NOMO-1 (cell line): ENCODE data around the gene C3.
"Not testable (repeated sequence)": the region's sequence is repeated elsewhere in the genome, so short reads cannot be mapped to it uniquely, and the experiment has no call there.

Experiments
- DNase-seq, 2 experiments: peaks; one replicate each; lab custom pipeline; 2025; ENCODE audit not compliant: unreplicated experiment in 2 of 2; lab: John Stamatoyannopoulos, UW

The C3 gene

DNA sequence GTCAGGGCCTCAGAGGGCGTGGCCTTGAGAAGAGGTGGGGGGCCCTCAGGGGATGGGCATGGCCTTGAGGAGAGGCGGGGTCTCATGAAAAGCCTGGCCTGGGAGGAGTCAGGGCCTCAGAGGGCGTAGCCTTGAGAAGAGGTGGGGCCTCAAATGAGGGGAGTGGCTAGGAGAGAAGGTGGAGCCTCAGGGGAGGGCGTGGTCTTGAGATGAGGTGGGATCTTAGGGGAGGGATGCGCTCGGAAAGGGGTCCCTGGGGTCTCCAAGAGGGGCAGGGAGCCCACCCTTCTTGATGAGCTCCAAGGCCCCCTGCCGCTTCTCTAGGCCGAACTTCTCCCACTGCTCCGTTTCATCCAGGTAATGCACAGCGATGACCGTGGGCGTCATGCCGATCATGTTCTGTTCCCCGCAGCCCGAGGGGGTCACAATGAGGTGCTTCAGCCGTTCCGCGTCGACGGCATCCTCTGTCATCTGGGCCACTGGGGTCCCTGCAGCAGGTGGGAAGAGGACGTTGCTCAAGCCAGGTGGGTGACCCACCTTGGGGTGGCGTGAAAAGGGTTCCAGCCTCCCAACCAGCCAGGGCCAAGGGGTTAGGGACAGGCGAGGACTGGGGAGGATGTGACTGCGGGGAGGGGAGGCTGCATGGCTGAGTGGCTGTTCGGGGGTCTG, 26.2 kb downstream of the C3 start:
- DNase-seq: no peak

DNA sequence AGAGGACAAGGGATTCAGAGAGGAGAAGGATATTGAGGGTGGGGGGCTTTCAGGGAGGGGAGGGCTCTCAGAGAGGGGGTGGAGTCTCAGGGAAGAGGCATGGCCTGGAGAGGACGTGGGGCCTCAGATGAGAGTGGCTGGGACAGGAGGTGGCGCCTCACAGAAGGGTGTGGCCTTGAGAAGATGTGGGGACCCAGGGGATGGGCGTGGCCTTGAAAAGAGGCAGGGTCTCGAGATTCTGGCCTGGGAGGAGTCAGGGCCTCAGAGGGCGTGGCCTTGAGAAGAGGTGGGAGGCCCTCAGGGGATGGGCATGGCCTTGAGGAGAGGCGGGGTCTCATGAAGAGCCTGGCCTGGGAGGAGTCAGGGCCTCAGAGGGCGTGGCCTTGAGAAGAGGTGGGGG, 26.8 kb downstream of the C3 start:
- no peak for DNase-seq

DNA sequence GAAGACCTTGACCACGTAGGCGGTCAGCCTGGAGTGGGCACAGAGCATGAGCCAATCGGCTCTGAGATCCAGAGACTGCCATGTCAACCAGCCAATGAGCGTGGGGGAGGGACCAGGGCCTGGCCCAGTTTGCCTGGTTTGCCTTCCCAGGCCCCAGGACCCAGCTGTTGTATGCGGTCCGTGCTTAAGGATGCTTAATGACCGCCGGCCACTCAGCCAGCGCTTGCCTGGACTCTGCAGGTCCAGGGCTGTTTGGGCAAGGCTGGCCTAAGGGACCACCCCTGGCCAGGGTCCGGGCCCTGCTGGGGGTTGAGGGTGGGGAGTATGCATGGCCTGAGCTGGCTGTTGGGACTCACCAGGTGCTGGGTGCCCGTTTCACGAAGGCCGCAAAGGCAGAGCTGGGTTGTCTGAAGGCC, 27.4 kb downstream of the C3 start:
- no peak for DNase-seq

DNA sequence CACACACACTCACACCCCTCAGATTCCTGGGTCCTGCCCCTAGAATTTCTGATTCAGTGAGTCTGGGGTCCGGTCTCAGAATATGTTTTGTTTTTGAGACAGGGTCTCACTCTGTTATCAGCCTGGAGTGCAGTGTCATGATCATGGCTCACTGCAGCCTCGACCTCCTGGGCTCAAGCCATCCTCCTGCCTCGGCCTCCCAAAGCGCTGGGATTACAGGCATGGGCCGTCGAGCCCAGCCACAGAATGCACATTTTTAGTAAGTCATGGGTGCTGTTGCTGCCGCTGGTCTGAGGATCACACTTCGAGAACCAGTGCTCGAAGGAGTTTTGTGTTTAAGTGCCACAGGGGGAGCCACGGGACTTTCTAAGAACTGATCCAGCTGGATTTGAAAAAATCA, 28.4 kb downstream of the C3 start:
- DNase-seq: no peak

DNA sequence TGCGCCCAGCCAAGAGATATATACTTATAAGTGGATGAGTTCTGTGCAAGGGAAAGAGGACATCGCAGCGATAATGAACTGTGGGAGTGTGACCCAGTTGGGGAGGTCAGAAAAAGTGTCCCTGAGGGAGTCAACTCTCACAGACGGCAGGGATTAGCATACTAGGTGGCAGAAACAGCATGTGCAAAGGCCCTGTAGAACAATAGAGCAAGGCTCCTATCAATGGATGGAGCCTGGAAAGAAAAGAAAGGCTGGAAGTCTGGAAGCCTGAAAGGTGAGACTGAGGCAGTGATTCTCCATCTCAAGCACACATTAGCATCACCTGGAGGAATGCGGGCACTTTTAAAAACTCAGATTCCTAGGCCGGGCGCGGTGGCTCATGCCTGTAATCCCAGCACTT, 29.1 kb downstream of the C3 start:
- DNase-seq: no peak

DNA sequence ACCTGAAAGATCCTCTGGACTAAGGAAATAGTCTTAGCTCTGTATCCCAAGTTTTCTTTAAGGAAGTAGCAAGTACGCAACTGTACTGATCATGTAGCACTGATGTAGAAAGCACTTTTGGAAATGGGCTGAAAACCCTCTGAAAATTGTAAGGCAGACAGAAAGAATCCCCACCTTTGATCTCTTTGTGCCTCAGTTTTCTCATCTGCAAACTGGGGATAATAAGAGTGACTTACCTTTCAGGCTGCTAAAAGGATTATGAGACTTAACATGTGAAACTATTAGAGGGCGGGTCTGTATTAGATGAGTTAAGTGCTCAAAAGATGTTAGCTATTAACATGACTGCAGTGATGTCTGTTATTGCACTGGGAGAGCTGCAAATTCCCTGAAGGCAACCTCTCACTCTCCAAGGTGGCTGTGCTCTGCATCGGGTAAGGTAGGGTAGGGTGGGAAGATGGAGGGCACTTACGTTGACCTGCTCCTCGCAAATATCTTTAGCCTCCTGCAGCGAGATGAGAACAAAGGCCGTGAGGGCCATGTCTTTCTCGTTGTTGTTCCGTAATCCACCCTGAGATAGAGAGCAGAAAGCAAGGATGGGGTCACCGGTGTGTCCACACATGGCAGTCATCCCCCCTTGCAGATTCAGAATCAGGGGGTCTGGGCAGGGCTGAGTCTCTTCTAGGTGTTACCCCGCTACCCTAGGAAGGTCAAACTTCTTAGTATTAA, 30.1 kb downstream of the C3 start:
- no peak for DNase-seq

DNA sequence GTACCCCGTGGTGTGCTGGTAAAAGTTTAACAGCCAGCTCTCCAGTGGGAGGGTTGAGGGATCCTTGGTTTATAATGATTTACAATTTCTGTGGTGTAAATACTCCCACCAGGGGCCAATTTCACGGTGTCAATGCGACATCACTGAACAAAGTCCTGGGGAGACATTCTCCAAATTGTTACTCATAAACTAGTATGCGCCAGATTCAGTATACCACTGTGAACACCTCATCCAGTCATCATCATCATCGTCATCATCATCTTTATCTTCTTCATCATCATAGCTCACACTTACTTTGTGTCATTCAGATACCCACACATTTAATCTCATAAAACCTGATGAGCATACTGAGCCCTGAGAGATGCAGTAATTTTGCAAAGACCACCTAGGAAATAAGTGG, 33.3 kb downstream of the C3 start:
- no peak for DNase-seq

DNA sequence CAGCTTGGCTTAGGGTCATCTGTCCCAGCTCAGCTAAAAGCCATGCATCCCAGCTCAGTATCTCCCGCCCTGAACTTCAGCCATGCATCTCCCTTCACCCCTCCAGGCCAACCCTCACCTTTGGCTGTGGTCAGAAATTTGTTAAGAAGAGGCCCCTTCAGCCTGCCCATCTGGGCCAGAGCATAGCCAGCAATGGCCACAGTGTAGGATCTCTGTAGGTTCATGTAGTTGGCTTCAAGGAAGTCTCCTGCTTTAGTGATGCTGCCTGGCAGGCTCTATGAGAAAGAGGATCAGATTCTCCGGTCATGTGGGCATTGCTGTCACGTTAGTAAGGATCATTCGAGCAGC, 33.8 kb downstream of the C3 start:
- no peak for DNase-seq

DNA sequence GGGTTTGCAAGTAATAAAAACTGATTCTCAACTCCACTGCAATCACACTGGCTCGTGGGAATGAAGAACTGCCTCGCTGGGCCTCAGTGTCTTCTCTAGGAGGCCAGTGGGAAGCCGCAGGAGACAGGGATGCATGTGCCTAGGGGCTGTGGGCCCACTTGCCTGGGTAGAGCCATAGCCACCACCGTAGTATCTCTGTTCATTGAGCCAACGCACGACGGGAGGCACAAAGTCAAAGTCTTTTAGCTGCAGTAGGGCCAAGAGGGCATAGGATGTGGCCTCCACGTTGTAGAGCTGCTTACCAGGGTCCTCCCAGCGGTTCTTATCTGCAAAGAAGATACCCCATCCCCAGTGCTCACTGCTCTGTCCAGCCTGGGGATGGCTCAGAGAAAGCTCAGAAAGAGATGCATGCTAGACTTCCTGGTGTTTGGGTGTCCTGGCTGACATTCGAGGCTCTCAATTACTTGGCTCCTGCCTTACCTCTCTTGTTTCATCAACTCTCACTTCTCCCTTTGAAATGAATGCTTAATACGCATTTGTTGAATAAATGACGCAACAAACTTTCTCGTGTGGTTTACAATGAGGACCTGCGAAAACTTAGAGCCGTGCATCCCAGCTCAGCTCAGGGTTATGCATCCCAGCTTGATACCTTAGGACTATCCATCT, 34.4 kb downstream of the C3 start:
- peak; percentile 31 to 91 for DNase-seq

DNA sequence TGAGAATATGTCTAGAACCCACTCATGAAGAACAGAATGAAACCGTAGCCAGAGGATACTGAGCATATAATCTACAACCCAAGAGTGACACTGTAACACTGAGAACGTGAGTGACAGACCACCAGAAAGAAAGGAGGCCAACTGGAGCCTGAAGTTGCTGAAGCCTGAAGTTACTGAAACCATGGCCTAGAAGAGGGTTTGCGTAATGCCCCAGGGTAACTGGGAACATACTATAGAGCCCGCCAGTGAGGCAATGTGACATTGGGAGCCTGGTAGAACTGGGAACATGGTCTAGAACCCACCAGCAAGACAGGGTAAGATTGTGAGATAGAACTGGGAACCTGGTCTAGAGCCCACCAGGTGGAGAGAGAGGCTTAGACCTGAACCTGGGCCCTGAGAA, 35.0 kb downstream of the C3 start:
- no peak for DNase-seq

DNA sequence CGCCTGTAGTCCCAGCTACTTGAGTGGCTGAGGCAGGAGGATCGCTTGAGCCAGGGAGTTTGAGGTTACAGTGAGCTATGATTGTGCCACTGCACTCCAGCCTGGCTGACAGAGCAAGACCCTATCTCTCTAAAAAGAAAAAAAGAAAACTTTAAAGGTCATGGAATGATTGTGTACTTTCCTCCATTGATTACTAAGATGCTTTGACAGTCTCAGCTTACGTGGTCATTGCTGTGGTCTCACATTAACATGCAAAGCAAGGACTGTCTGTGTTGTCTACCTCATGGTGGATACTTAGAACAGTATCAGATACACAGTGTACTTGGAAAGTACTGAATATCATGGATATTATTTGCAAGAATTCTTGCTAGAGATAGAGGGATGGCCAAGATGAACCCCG, 36.5 kb downstream of the C3 start:
- DNase-seq: no peak

DNA sequence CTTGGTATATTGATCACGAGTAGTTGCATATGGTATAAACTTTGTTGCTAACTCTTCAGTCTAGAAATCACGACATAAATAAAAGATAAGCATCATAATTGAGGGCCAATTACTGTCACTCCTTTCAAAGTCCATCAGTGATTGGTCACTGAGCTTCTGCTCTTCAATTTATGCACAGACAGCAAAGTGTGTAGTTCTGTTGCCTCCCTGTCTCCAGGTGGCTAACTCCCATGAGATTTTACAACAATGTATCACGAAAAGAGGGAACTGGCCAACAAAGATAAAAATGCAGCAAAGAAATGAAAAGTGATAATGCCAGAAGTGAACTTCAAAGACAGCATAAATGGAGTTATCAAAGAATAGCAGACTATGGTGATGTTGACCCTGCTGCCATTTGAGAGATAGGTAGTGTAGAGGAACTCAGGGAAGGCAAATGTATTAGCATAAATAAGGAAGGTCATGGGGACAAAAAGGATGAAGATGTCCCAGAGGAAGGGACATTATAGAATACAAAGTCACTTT, 37.8 kb downstream of the C3 start:
- DNase-seq: no peak

DNA sequence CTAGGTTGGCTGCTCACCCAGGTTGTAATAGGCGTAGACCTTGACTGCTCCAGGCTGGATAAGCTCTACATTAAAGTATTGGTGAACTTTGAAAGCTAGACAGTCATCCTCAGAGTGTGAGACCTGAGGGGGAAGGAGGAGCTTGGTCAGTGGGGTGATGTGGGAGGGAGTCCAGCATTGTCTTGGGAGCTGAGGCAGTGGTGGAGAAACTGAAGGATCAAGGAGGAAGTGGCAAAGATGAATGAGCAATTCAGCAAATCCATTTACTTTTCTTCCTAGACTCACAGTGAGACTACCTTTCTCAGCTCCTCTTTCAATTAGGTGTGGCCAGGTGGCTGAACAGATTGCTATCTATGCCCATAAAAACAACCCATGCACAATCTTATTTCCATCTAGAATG, 40.3 kb downstream of the C3 start:
- no peak for DNase-seq

DNA sequence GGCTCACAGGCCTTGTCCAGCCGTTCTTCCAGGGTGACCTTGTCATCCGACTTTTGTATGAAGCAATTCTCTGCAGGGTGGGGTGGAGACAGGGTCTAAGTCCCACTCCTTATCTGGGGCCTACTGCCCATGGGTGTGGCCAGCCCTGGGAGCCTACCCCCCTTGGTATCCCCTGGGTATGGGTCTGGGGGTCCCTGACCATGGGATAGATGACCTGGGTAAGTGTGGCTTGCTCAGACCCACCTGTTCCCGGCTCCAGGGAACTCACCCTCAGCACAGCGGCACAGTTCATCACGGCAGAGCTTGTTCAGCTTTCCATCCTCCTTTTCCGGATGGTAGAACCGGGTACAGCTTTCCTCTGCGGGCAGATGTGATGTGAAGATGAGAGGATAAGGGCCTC, 41.3 kb downstream of the C3 start:
- DNase-seq: no peak

DNA sequence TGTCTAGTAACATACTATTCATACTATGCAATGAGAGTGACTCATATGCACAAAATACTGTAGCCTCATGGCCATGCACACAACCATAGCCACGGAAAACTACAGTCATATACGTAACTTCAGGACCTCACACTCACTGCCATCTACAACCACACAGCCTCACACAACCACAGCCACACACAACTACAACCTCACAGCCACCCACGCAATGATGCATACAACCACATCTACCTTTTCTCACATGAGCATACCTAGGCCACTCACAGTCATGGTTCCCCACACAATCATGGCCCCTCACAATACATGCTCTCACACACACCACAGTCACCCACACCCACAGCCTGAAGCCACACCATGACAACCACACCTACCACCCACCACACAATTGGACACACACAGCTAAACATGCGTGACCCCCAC, 41.8 kb downstream of the C3 start:
- DNase-seq: no peak

DNA sequence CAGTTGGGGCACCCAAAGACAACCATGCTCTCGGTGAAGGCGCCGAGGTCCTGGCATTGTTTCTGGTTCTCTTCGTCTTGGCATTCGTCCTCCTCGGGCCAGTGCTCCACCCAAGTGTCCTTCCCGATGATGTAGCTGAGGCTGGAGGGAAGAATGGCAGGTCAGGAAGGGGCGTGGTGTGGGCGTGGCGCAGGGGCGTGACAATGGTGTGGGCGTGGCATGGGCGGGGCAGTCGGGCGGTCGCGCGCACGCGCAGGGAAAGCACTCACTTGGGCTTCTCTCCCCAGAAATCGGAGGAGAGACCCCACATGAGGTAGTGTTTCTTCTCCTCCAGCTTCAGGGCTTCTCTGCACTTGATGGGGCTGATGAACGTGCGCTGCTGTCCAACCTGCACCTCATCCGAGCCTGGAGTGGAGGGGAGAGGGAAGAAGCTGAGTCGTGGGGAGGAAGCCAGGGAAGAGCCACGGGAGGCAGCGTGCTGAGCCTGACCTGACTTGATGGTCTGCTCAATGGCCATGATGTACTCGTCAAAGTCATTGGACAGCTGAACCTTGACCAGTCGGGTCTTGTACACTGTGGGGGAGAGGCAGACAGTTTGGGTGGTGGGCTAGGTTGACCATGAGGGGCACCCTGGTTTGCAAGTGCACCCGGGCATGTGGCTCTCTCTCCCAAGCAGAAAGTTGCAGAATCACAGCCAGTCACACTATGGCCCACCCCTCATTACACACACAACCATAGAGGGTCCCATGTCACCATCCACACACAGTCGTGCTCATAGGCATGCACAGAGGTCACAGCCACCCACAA, 42.4 kb downstream of the C3 start:
- DNase-seq: no peak

DNA sequence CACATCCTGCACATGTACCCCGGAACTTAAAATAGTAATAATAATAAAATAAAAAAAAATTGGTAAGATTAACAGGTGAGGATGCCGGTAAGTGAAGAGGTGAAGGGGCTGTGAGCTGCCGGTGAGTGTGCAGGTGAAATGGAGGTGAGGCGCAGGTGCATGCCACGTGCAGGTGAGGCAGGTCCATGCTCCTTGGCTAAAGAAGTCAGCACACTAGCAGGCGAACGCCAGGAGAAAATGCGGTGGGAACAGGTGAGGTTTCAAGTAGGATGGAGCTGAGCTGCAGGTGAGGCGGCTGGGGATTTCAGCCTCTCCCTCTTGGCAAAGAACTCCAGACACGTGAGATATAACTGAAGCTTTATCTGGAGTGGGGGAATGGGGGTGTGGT, 43.0 kb downstream of the C3 start:
- DNase-seq: no peak

DNA sequence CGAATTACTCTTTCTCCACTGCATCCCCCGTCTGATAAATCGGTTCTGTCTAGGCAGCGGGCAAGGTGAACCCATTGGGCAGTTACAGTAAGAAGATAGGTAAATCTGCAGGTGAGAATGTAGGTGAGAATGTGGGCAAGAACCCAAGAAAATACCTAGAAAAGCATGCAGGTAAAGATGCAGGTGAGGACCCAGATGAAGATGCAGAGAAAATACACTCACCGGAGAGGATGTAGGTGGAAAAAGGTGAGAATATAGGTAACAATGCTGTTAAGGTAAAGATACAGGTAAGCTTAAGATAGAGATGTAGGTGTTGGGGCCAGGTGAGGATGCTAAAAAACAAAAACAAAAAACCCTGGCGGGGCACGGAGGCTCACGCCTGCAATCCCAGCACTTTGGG, 44.2 kb downstream of the C3 start:
- no peak for DNase-seq

DNA sequence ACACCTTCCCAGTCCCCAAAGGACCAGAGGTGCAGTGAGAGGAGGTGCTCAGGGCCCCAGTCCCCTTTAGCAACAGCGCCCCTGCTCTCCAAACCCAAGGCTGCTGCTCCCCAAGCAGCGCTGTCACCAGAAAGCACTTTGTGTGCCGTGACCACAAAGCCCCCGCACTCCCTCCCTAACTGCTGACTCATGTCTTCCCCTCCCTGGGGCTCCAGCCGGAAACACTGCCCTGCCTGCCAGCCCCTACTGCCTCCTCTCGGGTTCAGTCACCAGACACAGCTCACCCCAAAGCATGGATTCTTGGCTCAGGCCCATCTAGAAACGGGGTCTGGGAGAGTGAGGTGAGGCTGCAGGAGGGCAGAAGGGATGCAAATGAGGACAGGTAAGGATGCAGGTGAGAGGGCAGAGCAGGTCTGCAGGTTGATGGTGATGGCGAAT, 45.6 kb downstream of the C3 start:
- peak; percentile 89 to 91 for DNase-seq

DNA sequence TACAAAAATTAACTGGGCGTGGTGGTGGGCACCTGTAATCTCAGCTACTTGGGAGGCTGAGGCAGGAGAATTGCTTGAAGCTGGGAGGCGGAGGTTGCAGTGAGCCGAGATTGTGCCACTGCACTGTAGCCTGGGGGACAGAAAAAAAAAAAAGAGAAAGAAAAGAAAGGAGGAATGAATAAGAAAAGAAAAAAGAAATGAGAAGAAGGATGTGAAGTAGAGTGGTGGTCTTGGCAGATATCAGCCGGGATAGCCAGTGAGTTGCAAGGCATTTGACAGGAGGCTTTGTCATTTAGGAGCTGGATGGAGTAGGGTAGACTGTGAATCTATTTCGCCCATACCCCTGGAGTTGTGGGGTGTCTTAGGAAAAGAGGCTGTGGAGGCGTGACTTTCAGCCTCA, 46.0 kb downstream of the C3 start:
- not testable (repeated sequence) for DNase-seq

DNA sequence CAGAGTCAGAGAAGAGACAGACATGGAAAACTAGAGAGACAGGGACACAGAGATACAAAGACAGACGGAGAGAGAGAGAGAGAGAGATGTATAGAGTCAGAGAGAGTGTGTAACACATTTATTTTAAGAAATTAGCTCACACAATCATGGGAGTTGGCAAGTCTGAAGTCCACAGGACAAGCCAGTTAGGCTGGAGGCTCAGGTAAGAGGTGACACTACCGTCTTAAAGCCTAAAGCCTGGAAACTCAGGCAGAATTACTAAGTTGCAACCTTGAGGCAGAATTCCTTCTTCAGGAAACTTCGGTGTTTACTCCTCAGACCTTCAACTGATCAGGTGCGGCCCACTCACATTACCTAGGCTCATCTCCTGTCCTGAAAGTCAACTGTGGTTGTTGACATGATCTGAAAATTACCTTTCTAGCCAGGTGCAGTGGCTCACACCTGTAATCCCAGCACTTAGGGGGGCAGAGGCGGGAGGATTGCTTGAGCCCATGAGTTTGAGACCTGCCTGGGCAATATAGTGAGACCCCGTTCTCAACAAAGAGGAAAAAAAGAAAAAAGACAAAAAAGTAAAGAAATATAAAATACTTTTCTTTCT, 47.7 kb downstream of the C3 start:
- no peak for DNase-seq
